ENCODE data around the gene ASCC2.
A peak's percentile ranks its signal among the peaks of the same experiment; 100 is the strongest.
"Not testable (repeated sequence)": the region's sequence is repeated elsewhere in the genome, so short reads cannot be mapped to it uniquely, and the experiment has no call there.

Gene ASCC2

DNA sequence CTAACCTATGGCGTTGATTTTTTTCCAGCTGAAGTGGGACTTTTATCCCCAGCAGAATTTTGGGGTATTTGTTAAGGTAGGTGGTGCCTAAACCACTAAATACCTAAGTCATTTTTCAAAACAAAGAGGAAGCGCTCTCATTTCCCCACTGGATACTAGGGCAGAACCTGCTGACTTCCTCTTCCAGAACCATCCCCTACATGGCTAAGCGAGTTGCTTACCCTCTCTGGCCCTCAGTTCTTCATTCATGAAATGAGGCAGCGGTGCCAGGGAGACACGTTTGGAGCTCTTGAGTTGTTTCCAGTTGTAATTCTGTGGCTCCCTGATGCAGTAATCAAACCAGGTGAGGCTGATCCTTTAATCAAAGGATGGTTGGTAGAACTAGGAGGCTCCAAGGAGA is 34.9 kb upstream of the ASCC2 start:
- H3K9me3 ChIP-seq (ENCODE audit: control insufficient read depth, low read length): no peaks in the 10 kb centered on the region
- no peaks in the 10 kb centered on the region for H3K4me1 ChIP-seq (ENCODE audit: control insufficient read depth, insufficient read depth, low read length, poor library complexity, severe bottlenecking)
- no peak overlapping the region for H3K4me3 ChIP-seq (ENCODE audit: extremely low read depth, insufficient read depth, low read length, poor library complexity, severe bottlenecking)
- no peak overlapping the region for H3K27ac ChIP-seq (ENCODE audit: low read depth, low read length, severe bottlenecking)
- 94 to 100% methylated on average over 4 of the region's 5 CpGs for whole genome bisulfite sequencing, 2 experiments (ENCODE audit: insufficient coverage in 2 of 2)
- no peaks in the 10 kb centered on the region for H3K36me3 ChIP-seq (ENCODE audit: control insufficient read depth, insufficient read depth, low read length)

DNA sequence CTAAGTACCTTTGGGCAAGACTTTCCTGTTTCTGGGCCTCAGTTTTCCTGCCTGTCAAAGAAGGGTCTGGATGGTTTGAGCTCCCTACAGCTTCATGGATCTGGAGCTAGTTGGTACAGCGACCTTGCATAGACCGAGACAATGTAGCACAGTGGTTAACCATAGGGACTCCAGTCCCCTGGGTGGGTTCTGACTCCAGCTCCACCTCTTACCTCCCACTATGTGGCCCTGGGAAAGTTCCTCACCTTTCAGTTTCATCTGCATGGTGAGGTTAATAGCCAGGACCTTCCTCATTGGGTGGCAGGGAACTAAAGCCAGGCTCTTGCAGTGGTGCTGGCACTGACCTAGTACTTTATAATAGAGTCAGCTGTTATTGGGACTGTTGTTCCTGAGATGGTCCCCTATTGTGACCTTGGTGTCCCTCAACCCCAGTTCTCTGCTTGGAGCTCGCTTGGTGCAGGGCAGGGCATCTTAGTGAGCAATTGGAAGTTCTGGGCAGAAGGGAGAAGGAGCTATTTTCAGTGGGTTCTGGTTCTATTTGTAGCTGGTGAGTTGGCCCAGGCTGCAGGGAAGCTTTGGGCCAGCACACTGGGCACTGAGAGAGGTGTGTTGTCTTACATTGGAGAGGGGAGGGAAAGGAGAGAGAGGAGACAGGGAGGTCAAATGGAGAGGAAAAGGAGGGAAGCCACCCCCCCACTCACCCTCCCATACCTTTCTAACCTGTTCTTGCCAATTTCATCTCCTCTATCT is 34.2 kb upstream of the ASCC2 start:
- no peak overlapping the region for H3K27ac ChIP-seq (ENCODE audit: low read depth, low read length, severe bottlenecking)
- no peaks in the 10 kb centered on the region for H3K36me3 ChIP-seq (ENCODE audit: control insufficient read depth, insufficient read depth, low read length)
- 85 to 89% methylated on average over 2 of the region's 3 CpGs for WGBS, 2 experiments (ENCODE audit: insufficient coverage in 2 of 2)

DNA sequence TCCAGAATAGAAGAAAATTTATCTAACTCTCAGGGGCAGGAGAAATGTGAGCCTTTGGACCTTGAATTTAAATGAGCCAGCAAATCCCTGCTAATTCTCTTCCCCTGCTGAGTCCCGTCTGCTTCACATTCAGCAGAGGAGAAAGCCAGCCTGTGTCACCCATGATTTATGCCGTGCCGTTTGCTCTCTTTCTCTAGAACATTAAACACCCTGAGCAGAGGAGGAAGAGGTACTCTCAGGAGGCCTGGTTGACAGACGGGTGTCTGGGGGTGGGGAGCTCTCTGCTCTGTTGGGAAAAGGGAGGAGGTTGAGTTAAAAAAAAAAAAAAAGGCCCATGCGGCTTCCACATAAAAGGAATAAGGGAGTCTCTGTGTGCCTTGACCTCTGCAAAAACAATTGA is 33.6 kb upstream of the ASCC2 start:
- WGBS, 2 experiments (ENCODE audit: insufficient coverage in 2 of 2): 38% methylated on average over 1 of the region's 5 CpGs; no CpG with 5 or more reads in 1 of the 2 experiments
- H3K27ac ChIP-seq (ENCODE audit: low read depth, low read length, severe bottlenecking): peak overlapping the region; percentile 43
- H3K4me3 ChIP-seq (ENCODE audit: extremely low read depth, insufficient read depth, low read length, poor library complexity, severe bottlenecking): no peak overlapping the region

More for the DNA sequence above, 34.2 kb upstream of the ASCC2 start:
- Histone ChIP-seq H3K4me3 (ENCODE audit: extremely low read depth, insufficient read depth, low read length, poor library complexity, severe bottlenecking) (no peak overlapping the region), H3K9me3 (ENCODE audit: control insufficient read depth, low read length) (no peaks in the 10 kb centered on the region), H3K4me1 (ENCODE audit: control insufficient read depth, insufficient read depth, low read length, poor library complexity, severe bottlenecking) (no peaks in the 10 kb centered on the region)

DNA sequence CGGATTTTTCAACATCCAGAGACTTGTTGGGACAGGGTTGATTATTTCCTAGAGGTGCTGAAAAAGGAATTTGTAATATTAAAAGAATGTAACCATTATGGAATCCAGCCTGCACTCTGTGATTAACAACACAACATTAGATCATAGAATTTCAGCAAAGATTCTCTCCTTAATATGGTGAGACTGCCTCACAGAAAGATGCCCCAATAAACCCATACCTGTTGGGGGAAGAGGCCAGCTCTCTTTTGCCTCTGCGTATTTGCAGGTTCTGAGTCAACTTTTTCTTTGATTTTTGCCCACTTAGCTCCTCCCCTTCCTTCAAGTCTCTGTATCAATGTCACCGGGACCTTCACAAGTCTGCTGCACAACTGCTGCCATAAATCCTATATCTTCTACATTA is 32.5 kb upstream of the ASCC2 start:
- H3K9me3 ChIP-seq (ENCODE audit: control insufficient read depth, low read length): no peaks in the 10 kb centered on the region
- no peaks in the 10 kb centered on the region for H3K36me3 ChIP-seq (ENCODE audit: control insufficient read depth, insufficient read depth, low read length)
- 94 to 96% methylated on average over 2 of the region's 3 CpGs for WGBS, 2 experiments (ENCODE audit: insufficient coverage in 2 of 2)
- H3K4me3 ChIP-seq (ENCODE audit: extremely low read depth, insufficient read depth, low read length, poor library complexity, severe bottlenecking): no peak overlapping the region
- H3K4me1 ChIP-seq (ENCODE audit: control insufficient read depth, insufficient read depth, low read length, poor library complexity, severe bottlenecking): no peaks in the 10 kb centered on the region
- no peak overlapping the region for H3K27ac ChIP-seq (ENCODE audit: low read depth, low read length, severe bottlenecking)

More for the DNA sequence above, 33.6 kb upstream of the ASCC2 start:
- H3K9me3 ChIP-seq (ENCODE audit: control insufficient read depth, low read length): no peaks in the 10 kb centered on the region
- no peaks in the 10 kb centered on the region for H3K36me3 ChIP-seq (ENCODE audit: control insufficient read depth, insufficient read depth, low read length)
- no peaks in the 10 kb centered on the region for H3K4me1 ChIP-seq (ENCODE audit: control insufficient read depth, insufficient read depth, low read length, poor library complexity, severe bottlenecking)

DNA sequence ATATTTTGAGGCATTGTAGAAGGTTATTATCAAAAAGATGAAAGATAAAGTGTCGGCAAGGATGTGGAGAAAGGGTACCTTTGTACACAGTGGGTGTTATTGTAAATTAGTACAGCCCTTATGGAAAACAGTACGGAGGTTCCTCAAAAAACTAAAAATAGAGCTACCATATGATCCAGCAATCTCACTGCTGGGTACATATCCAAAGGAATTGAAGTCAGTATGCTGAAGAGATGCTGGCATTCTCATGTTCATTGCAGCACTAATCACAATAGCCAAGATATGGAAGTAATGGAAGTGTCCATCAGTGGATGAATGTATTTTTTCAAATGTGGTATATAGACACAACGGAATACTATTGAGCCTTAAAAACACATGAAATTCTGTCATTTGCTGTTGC is 29.8 kb upstream of the ASCC2 start:
- no peaks in the 10 kb centered on the region for H3K9me3 ChIP-seq (ENCODE audit: control insufficient read depth, low read length)
- H3K27ac ChIP-seq (ENCODE audit: low read depth, low read length, severe bottlenecking): no peak overlapping the region
- H3K4me1 ChIP-seq (ENCODE audit: control insufficient read depth, insufficient read depth, low read length, poor library complexity, severe bottlenecking): no peaks in the 10 kb centered on the region
- 95 to 97% methylated on average over 2 to 3 of the region's 3 CpGs for WGBS, 2 experiments (ENCODE audit: insufficient coverage in 2 of 2)
- H3K36me3 ChIP-seq (ENCODE audit: control insufficient read depth, insufficient read depth, low read length): no peaks in the 10 kb centered on the region
- no peak overlapping the region for H3K4me3 ChIP-seq (ENCODE audit: extremely low read depth, insufficient read depth, low read length, poor library complexity, severe bottlenecking)

DNA sequence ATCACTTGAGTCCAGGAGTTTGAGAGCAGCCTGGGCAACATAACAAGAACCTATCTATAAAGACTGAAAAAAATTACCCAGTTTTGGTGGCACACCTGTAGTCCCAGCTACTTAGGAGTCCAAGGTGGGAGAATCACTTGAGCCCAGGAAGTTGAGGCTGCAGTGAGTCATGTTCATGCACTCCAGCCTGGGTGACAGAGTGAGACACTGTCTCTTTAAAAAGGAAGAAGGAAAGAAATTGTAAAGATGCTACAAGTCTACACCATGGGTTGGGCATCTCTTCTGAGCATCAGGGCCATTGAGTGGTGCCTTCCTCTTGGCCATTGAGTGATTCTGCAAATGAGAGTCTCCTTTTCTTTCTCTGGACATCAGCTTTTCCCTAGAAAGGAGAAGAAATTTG is 29.2 kb upstream of the ASCC2 start:
- Histone ChIP-seq H3K4me1 (ENCODE audit: control insufficient read depth, insufficient read depth, low read length, poor library complexity, severe bottlenecking) (no peaks in the 10 kb centered on the region), H3K36me3 (ENCODE audit: control insufficient read depth, insufficient read depth, low read length) (no peaks in the 10 kb centered on the region), H3K9me3 (ENCODE audit: control insufficient read depth, low read length) (no peaks in the 10 kb centered on the region), H3K4me3 (ENCODE audit: extremely low read depth, insufficient read depth, low read length, poor library complexity, severe bottlenecking) (no peak overlapping the region), H3K27ac (ENCODE audit: low read depth, low read length, severe bottlenecking) (no peak overlapping the region)

DNA sequence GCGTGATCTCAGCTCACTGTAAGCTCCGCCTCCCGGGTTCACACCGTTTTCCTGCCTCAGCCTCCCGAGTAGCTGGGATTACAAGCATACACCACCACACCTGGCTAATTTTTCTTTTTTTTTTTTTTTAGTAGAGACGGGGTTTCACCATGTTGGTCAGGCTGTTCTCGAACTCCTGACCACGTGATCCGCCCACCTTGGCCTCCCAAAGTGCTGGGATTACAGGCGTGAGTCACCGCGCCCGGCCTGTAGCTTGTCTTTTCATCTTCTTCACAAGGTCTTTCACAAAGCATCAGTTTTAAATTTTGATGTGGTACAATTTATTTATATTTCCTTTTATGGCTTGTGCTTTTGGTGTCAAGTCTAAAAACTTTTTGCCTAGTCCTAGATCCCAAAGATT is 27.5 kb upstream of the ASCC2 start:
- WGBS, 2 experiments (ENCODE audit: insufficient coverage in 2 of 2): 87 to 95% methylated on average over 4 to 9 of the region's 13 CpGs
- H3K4me1 ChIP-seq (ENCODE audit: control insufficient read depth, insufficient read depth, low read length, poor library complexity, severe bottlenecking); H3K9me3 ChIP-seq (ENCODE audit: control insufficient read depth, low read length); H3K4me3 ChIP-seq (ENCODE audit: extremely low read depth, insufficient read depth, low read length, poor library complexity, severe bottlenecking); H3K27ac ChIP-seq (ENCODE audit: low read depth, low read length, severe bottlenecking); H3K36me3 ChIP-seq (ENCODE audit: control insufficient read depth, insufficient read depth, low read length): not testable (repeated sequence)

DNA sequence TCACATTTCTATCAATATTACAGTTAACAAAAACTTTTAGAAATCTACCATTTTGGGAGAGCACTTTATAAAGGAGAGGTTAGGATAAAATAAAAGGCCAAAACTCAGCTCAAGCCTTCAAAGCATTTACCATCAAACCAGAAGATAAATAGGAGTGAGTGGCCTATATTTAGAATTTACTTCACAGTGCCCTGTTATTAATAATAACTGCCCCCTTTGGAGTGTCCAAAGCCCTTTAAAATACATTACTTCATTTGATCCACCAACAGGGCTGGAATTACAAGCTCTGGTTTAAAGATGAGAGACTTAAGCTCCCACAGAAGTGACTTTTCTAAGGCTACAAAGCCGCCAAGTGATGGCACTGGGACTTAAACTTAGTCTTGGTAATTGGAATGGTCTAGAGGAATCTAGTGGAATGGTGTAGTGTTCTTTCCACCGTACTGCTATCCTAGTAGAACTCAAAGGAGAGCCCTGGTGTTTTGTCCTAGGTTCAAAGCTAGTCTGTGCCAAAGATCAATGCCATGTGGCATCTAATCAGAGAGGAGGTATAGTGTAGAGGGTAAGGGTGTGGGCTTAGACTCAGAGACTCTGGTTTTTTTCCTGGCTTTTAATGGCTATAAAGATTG is 23.7 kb upstream of the ASCC2 start:
- no peaks in the 10 kb centered on the region for H3K36me3 ChIP-seq (ENCODE audit: control insufficient read depth, insufficient read depth, low read length)
- no peaks in the 10 kb centered on the region for H3K4me1 ChIP-seq (ENCODE audit: control insufficient read depth, insufficient read depth, low read length, poor library complexity, severe bottlenecking)
- H3K27ac ChIP-seq (ENCODE audit: low read depth, low read length, severe bottlenecking): no peak overlapping the region
- no peaks in the 10 kb centered on the region for H3K9me3 ChIP-seq (ENCODE audit: control insufficient read depth, low read length)
- no peak overlapping the region for H3K4me3 ChIP-seq (ENCODE audit: extremely low read depth, insufficient read depth, low read length, poor library complexity, severe bottlenecking)
- 85 to 91% methylated on average over 2 of the region's 2 CpGs for WGBS, 2 experiments (ENCODE audit: insufficient coverage in 2 of 2)

DNA sequence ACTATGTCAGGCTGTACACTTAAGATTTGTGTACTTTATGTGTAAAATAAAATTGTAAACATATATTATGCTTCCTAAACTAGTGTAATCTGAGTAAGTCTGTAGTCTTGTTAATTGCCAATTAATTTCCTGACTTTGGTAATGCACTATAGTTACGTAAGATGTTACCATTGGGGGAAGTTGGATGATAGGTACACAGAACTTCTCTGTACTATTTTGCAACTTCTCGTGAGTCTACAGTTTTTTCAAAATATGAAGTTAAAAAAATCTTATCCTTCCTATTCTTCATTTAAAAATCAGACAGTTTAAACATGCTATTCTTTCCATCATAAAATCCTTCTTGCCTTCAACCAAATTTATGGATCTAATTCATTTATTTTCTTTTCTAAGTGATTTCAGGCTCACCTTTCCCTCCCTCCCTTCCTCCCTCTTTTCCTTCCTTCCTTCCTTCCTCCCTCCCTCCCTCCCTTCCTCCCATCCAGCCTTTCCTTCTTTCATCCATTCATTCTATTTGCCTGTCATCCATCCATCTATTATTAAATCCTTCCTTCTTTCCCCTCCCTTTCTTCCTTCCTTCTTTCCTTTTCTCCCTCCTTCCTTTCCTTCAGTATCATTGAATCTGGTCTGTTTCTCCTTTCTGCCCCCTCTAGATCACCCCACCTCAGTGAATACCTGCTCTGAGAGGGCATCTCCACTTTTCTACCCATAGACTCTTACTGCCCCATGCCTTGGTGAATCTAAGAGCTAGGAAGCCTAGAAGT is 22.1 kb upstream of the ASCC2 start:
- H3K36me3 ChIP-seq (ENCODE audit: control insufficient read depth, insufficient read depth, low read length): no peaks in the 10 kb centered on the region
- no peaks in the 10 kb centered on the region for H3K9me3 ChIP-seq (ENCODE audit: control insufficient read depth, low read length)
- 93% methylated on average over 2 of the region's 2 CpGs; no CpG with 5 or more reads in 1 of the 2 experiments for WGBS, 2 experiments (ENCODE audit: insufficient coverage in 2 of 2)
- no peak overlapping the region for H3K27ac ChIP-seq (ENCODE audit: low read depth, low read length, severe bottlenecking)
- no peaks in the 10 kb centered on the region for H3K4me1 ChIP-seq (ENCODE audit: control insufficient read depth, insufficient read depth, low read length, poor library complexity, severe bottlenecking)
- no peak overlapping the region for H3K4me3 ChIP-seq (ENCODE audit: extremely low read depth, insufficient read depth, low read length, poor library complexity, severe bottlenecking)

DNA sequence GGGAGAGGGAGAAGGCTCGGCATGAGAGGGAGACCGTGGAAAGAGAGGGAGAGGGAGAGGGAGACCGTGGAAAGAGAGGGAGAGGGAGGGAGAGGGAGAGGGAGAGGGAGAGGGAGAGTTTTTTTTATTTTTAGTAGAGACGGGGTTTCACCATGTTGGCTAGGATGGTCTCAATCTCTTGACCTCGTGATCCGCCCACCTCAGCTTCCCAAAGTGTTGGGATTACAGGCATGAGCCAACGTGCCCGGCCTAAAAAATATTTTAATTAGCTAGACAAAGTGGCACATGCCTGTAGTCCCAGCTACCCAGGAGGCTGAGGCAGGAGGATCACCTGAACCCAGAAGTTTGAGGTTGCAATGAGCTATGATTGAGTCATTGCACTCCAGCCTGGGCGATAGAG is 21.0 kb upstream of the ASCC2 start:
- not testable (repeated sequence) for H3K4me3 ChIP-seq (ENCODE audit: extremely low read depth, insufficient read depth, low read length, poor library complexity, severe bottlenecking); H3K9me3 ChIP-seq (ENCODE audit: control insufficient read depth, low read length); H3K36me3 ChIP-seq (ENCODE audit: control insufficient read depth, insufficient read depth, low read length); H3K4me1 ChIP-seq (ENCODE audit: control insufficient read depth, insufficient read depth, low read length, poor library complexity, severe bottlenecking); H3K27ac ChIP-seq (ENCODE audit: low read depth, low read length, severe bottlenecking)
- WGBS, 2 experiments (ENCODE audit: insufficient coverage in 2 of 2): 81 to 94% methylated on average over 5 to 8 of the region's 9 CpGs

DNA sequence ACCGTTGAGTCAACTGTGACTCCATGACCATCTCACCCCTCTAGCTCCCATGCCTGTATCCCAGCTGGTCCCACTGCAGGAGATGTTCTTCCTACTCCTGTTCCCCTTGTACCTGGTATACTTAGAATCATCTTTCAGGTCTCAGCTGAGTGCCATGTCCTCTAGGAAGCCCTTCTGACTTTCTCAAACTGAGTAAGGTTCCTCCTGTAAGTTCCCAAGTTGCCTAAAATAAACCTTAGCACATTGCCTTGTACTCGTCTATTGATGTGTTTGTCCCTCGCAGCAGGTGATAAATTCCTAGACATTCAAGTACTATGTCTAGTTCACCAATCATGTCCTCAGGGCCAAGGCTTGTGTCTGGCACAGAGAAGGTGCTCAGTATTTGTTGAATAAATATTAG is 18.4 kb upstream of the ASCC2 start:
- WGBS, 2 experiments (ENCODE audit: insufficient coverage in 2 of 2): 71 to 86% methylated on average over 1 of the region's 3 CpGs

More for the DNA sequence above, 18.4 kb upstream of the ASCC2 start:
- Histone ChIP-seq H3K4me1 (ENCODE audit: control insufficient read depth, insufficient read depth, low read length, poor library complexity, severe bottlenecking) (no peaks in the 10 kb centered on the region), H3K36me3 (ENCODE audit: control insufficient read depth, insufficient read depth, low read length) (no peaks in the 10 kb centered on the region), H3K27ac (ENCODE audit: low read depth, low read length, severe bottlenecking) (no peak overlapping the region), H3K9me3 (ENCODE audit: control insufficient read depth, low read length) (no peaks in the 10 kb centered on the region), H3K4me3 (ENCODE audit: extremely low read depth, insufficient read depth, low read length, poor library complexity, severe bottlenecking) (no peak overlapping the region)

Data from mesodermal cell (in vitro differentiated cells).